ENCODE results near the gene SHLD2.
"Not testable (repeated sequence)": the region's sequence is repeated elsewhere in the genome, so short reads cannot be mapped to it uniquely, and the experiment has no call there.

SHLD2 gene

GRCh38 chr10:87084291-87084782 lies 10.7 kb upstream of the SHLD2 start:
- FAIRE-seq, result peak; percentile 17

- no peak for FAIRE-seq
Observed at GRCh38 chr10:87085537-87085936, 9.5 kb upstream of the SHLD2 start.

- FAIRE-seq, result no peak
Observed at GRCh38 chr10:87089746-87090145, 5.3 kb upstream of the SHLD2 start.

- no peak for FAIRE-seq
Observed at GRCh38 chr10:87090779-87091178, 4.2 kb upstream of the SHLD2 start.

- no peak for FAIRE-seq
Observed at GRCh38 chr10:87092376-87092860, 2.6 kb upstream of the SHLD2 start.

- FAIRE-seq, result no peak
Observed at GRCh38 chr10:87092861-87093631, 2.0 kb upstream of the SHLD2 start.

GRCh38 chr10:87093632-87094372 lies 1.2 kb upstream of the SHLD2 start:
- peak; percentile 19 for FAIRE-seq

- FAIRE-seq, result no peak
Observed at GRCh38 chr10:87095236-87095945, 385 bp downstream of the SHLD2 start.

GRCh38 chr10:87101996-87102395 lies 7.0 kb downstream of the SHLD2 start:
- no peak for FAIRE-seq

GRCh38 chr10:87104727-87105126 lies 9.7 kb downstream of the SHLD2 start:
- FAIRE-seq, result not testable (repeated sequence)

- no peak for FAIRE-seq
Observed at GRCh38 chr10:87105446-87106124, 10.6 kb downstream of the SHLD2 start.

GRCh38 chr10:87118122-87118521 lies 23.1 kb downstream of the SHLD2 start:
- FAIRE-seq, result not testable (repeated sequence)

GRCh38 chr10:87119029-87119428 lies 24.0 kb downstream of the SHLD2 start:
- FAIRE-seq, result not testable (repeated sequence)

- not testable (repeated sequence) for FAIRE-seq
Observed at GRCh38 chr10:87123351-87123750, 28.3 kb downstream of the SHLD2 start.

- FAIRE-seq, result not testable (repeated sequence)
Observed at GRCh38 chr10:87127048-87127447, 32.0 kb downstream of the SHLD2 start.

- FAIRE-seq, result not testable (repeated sequence)
Observed at GRCh38 chr10:87127607-87128156, 32.7 kb downstream of the SHLD2 start.

GRCh38 chr10:87132176-87132575 lies 37.2 kb downstream of the SHLD2 start:
- not testable (repeated sequence) for FAIRE-seq

- not testable (repeated sequence) for FAIRE-seq
Observed at GRCh38 chr10:87133936-87134335, 38.9 kb downstream of the SHLD2 start.

- not testable (repeated sequence) for FAIRE-seq
Observed at GRCh38 chr10:87134440-87134839, 39.4 kb downstream of the SHLD2 start.

- not testable (repeated sequence) for FAIRE-seq
Observed at GRCh38 chr10:87137478-87137877, 42.5 kb downstream of the SHLD2 start.

- not testable (repeated sequence) for FAIRE-seq
Observed at GRCh38 chr10:87142230-87143108, 47.5 kb downstream of the SHLD2 start.

Data from G401.6 (cell line).